G401 (cell line): ENCODE data around the gene G6PC3. TPM values are rescaled to one million over a fixed set of nuclear protein-coding genes. Genes with fewer than 3 reads are reported as not detected.
A peak's percentile ranks its signal among the peaks of the same experiment; 100 is the strongest.
"Not testable (repeated sequence)": the region's sequence is repeated elsewhere in the genome, so short reads cannot be mapped to it uniquely, and the experiment has no call there.

Experiments used
- DNase-seq: peaks from one replicate; pipeline ENCODE4 v3.0.0-alpha.2; 2015; ENCODE audit warnings: low spot score
- in situ Hi-C: cut with HindIII; loops from 2 replicates; pipeline ENCODE4 v1.10.0; 2016; ENCODE audit warnings: low sequenced_read_pairs, mixed read lengths
- total RNA-seq: library from RNA; depleted of rRNA; stranded (reverse); fragments of >200 nt; shearing (Covaris generic); gene quantifications from 2 replicates; pipeline ENCODE4 v1.2.3, GENCODE V29; 2014

Gene G6PC3
- total RNA-seq, 1 experiment from 2014 or later: 23.2 TPM

DNA sequence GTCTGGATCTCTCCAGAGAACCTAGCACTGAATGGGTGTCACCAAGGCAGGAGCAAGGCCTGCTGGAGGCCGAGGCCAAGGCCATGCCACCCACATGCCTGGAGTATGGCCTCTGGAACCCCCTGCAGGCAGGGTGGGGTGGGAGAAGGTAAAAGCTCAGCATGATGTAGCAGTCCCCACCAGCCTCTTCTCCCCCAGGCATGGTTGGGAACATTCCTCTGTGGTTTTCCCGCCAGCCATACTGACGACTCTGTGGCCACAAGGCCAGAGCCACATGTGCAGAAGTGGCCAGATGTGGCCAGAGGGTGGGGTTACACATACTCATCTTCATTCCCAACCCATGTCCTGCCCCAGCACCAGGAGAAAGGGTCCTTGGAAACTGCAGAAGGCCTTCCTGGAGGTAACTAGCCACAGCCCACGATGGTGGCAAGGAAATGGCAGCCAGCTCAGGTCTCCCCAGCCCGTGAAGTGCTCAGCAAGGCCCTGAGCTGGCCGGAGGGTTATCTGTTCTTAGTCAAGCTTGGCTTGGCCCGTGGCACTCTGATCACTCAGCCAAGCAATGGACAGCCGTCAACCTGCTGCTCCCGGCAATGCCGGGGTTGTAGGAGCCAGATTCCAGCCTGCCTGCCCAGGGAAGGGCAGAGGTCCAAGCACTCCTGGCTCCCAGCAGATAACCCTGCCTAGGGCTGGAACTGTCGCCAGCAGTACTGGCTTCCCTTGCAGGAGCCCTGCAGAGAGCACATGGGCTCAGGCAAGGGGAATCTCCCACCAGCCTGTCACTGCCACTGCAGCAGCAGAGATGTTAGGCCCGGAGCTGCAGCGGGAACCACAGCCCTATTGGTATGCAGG lies 26.8 kb downstream of the G6PC3 start:
- peak; percentile 96 for DNase-seq
- in situ Hi-C loops: no loop called here

- in situ Hi-C loops, DNase-seq: not testable (repeated sequence)
Measured at GRCh38 chr17:44101858-44102257, 31.3 kb downstream of the G6PC3 start.

DNA sequence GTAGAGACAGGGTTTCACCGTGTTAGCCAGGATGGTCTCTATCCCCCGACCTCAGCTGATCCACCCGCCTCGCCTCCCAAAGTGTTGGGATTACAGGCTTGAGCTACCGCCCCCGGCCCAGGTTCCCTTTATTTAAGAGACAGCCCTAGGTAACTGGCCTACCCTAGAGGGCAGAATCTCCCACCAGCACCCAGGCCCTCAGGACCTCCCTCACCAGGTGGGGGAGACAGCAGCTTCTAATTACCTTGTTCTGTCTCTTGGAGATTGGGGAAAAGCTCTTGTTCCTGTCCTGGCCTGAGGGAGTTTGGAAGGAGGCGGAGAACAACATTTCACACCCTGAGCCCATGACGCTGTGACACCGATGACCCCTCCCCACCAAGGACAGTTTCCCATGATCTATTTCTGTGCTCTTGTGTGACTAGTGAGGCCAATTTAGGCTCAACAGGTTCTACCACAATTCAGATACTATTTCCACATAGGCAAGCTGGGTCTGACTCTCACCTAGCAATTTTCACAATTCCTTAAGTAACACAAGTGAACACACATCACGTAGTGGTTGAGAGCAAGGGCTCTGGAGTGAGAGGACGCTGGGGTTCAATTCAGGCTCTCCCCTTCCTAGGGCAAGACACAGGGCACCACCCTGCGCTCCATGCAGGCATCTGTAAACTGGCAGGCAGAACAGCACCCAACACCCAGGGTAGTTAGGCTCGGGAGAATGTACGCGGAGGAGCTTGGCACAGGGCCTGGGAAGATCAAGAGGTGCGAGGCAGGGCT lies 32.5 kb downstream of the G6PC3 start:
- in situ Hi-C loops: no loop called here
- no peak for DNase-seq

- in situ Hi-C loops: no loop called here
- DNase-seq: no peak
Measured at GRCh38 chr17:44105483-44105882, 34.9 kb downstream of the G6PC3 start.

- in situ Hi-C loops: no loop called here
- DNase-seq: no peak
Measured at GRCh38 chr17:44105941-44106340, 35.4 kb downstream of the G6PC3 start.

DNA sequence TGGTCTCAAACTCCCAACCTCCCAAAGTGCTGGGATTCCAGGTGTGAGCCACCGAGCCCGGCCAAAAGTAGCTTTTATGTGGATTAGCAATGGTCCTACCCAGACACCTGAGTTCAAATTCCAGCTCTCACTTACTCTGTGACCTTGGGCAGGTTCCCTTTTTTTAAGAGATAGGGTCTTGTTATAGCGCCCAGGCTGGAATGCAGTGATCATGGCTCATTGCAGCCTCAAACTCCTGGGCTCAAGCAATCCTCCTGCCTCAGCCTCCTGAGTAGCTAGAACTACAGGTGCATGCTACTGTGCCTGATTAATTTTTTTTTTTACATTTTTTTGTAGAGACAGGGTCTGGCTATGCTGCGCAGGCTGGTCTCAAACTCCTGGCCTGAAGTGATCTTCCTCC lies 36.3 kb downstream of the G6PC3 start:
- DNase-seq: no peak
- in situ Hi-C loops: no loop called here

DNA sequence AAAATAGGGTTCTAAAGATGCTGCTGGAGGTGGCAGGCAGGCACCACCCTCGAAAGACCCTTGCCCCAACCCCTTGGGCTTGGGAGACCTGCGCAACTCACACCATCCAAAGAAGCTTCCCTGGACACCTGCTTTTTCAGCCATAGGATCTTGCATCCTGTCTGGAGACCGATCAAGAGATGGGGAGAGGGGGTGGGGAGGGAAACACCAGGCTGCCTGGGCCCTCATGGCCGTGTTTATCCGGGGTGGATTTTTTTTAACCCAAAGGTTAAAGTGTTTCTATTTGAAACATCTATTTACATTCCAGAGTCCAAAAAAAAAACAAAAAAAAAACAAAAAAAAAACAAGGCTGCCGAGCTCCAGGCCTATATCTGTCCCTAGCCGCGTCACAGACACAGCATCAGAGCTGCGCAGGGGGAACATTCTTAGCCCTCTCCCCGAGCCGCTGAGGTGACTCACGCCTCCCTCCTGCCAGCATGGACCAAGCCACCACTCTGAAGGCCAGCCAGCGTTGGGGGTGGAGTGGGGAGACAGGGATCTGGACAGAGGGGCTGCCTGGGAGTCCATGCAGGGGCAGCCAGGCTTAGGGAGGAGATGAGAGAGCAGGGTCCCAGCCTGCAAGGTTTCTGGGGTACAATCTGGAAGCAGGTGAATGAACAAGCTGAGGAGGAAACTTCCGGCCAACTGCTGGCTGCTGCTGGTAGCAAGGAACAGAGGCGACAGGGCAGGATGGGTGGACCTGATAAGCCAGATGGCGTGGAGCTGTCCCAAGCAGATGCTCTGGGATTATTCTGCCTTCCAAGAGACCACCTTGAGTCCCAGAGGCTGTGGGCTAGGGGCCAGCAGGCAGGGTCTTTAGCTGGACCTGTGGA lies 38.1 kb downstream of the G6PC3 start:
- DNase-seq: peak; percentile 46
- in situ Hi-C loops: no loop called here

DNA sequence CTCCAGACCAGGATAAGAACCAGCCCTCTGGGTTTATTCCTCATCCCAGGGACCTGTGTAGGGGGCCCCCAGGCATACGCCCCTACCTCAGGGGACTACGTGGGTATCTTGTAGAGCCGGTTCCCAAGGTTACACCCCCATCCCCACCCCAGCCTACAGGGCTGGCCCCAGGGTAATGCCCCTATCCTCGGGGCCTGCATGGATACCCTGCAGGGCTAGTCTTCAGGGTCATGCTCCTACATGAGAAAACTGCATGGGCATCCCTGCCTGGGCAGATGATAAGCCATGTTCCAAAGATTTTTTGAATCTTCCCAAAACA lies 38.7 kb downstream of the G6PC3 start:
- DNase-seq: no peak
- in situ Hi-C loops: no loop called here

GRCh38 chr17:44110011-44110686 lies 39.6 kb downstream of the G6PC3 start:
- in situ Hi-C loops: no loop called here
- no peak for DNase-seq

GRCh38 chr17:44110823-44111633 lies 40.5 kb downstream of the G6PC3 start:
- DNase-seq: peak; percentile 87
- in situ Hi-C loops: no loop called here

DNA sequence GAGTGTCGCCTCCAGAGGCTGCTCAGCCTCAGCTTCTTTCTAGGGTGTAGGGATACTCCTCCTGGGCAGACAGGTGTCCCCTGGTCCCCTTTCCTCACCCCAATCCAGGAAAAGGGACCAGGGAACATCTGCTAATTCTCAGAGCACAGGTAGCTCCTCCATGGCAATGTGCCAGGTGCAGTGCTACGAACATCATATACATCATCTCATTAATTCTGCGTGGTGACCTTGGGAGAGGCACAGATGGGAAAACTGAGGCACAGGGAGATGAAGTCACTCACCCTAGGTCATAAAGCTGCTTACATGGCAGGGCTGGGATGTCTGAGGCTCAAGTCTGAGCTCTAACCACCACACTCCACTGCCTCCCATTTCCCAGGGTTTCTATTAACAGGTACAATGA lies 41.2 kb downstream of the G6PC3 start:
- DNase-seq: no peak
- in situ Hi-C loops: no loop called here

GRCh38 chr17:44112284-44113280 lies 42.0 kb downstream of the G6PC3 start:
- DNase-seq: no peak
- in situ Hi-C loops: no loop called here

- in situ Hi-C loops: no loop called here
- no peak for DNase-seq
Measured at GRCh38 chr17:44113382-44113781, 42.8 kb downstream of the G6PC3 start.

GRCh38 chr17:44113868-44114840 lies 43.6 kb downstream of the G6PC3 start:
- DNase-seq: peak; percentile 72
- in situ Hi-C loops: no loop called here

DNA sequence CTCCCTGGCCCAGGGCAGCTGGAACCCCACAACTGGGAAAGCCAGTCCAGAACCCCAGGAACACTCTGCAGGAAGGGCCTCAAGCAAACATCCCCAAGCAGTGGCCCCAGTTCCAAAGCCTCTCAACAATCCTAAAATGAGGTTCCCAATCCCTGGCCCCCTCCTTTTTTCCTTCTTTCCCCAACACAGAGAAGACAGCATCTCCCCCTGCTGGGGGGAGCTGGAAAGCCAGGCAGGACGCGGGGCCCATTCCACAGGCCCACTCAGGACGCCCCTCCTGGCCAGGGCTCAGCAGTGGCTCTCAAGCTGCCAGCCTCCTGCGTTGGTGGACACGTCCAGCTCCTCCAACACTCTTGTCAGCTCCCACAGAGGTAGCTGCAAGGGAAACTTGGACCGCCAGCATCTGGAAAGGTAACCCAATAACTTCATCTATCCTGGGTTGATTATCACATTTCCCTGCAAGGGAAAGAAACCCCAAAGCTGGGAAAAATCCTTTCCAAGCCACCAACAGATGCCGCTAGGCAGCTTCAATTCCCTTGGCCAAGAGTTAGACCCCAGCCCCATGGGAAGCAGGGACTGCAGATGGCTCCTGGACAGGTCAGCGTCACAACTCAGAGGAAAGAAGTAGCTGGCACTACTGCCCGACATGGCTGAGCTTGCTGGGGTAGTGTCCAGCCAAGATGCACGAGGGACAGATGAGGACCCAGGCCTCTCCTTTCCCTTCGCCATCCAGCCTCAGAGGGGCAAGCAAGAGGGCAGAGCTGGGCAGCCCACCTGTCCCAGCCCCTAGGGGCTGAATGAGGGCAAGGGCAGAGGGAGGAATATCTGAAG lies 45.3 kb downstream of the G6PC3 start:
- no peak for DNase-seq
- in situ Hi-C loops: no loop called here
